T-helper 2 cell (primary cell): ENCODE data around the gene CFAP46.
"Not testable (repeated sequence)": the region's sequence is repeated elsewhere in the genome, so short reads cannot be mapped to it uniquely, and the experiment has no call there.

ENCODE experiments used
- DNase-seq, 5 experiments: peaks; one replicate each; pipeline versions ENCODE4 v3.0.0 to v3.0.0-alpha.2; 2012 to 2022

CFAP46 gene

DNA sequence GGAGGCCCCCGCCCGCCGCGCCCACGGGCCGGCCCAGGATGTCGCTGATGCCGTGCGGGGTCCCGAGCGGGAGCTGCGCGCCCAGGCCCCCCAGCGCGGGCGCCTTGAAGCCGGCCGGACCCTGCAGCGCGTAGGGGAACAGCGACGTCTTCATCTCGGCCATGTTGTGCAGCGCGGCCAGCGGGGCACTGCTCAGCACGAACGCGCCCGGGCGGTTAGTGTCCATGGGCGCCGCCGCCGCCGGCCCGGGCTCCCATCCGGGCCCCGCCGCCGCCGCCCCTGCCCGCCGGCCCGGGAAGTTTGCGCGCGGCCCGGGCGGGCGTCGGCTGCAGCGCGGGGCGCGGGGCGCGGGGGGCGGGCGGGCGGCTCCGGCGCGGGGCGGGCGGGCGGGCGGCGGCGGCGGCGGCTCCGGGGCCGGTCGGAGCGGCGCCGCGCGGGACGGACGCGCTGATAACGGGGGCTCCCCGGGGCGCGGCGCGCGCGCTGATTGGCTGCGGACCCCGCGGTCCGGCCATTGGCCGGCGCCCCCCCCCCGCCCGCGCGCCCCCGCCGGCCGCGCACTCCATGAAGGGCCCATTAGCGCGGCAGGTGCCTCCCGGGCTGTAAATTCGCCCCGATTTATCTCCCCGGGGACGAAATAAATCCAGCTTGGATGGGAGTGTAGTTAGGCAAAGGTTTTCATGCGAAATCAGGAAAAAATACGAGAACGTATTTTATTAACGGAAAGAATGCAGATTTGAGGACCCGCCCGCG lies 156.5 kb downstream of the CFAP46 start, which contains the start of gene NKX6-2:
Gene NKX6-2 (minus strand): TSS at position 425 of the 753 bp plus-strand sequence. CDS start 199 bp downstream, at position 226.
- no peak for DNase-seq

DNA sequence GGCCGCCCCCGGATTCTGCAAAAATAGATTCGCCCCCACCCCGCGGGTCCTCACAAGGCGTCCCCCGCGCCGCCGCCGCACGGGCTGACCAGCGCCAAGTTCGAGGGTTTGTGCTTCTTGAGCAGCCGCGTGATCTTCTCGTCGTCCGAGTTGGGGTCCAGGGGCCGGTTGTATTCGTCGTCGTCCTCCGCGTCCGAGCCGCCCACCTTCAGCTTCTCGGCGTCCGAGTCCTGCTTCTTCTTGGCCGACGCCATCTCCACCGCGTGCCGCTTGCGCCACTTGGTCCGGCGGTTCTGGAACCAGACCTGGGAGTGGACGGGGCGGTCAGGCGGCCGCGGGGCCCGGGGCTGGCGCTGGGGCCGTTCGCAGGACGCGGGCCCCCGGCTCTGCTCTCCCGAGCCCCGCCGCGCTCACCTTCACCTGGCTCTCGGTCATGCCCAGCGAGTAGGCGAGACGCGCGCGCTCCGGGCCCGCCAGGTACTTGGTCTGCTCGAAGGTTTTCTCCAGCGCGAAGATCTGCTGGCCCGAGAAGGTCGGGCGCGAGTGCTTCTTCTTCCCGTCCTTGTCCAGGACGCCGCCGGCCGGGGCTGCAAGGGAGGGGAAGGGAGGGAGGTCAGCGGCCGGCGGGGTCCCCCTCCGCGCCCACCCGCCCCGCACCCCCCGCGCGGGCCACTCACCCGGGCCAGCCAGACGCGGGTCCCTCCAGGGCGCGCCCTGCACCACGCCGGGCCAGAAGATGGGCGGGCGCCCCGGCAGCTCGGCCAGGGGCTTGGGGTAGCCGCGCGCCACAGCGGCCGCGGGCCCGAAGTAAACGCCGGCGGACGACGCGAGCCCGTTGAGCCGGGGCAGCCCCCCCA lies 157.3 kb downstream of the CFAP46 start:
- peak in 1 of 5 experiments; percentile 19 for DNase-seq

DNA sequence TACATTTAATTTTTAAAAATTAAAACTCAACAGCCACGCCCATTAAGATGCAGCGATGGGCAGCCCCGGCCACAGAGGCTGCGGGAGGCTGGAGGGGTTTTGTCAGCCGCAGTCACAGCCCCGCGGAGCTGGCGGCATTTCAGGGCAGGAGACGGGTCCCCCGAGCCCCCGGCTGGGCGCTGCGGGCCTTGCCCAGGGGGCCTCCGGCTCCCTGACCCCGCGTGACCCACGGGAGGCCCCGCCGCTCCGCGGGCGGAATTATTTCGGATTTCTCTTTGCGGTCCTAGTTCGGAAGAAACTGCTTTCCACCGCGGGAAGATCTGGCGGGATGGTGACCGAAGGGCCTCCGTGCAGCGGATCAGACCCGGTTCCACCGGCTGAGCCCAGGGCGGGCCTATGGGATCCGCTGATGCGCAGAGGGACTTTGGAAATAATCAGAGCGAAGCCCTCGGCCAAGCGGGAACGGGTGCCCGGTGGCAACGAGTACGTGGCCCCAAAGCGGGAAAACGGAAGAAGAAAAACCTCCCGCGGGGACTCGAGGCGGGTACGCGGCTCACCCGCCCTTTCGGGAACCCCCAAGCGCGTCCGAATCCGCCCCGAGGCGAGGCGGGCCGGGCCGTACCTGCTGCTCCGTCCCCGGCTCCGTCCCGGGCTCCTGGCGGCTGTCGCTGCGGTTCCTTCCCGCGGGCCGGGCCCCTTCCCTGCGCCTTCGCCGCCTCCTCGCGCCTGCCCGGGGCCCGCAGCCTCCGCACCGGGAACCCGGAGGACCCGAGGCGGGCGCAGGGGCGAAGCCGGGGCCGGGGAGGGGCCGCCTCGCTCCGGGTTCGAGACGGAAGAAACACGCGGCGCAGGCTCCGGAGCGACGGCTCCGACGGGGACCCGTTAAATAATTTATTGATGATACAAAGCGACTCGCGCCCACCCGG lies 158.2 kb downstream of the CFAP46 start:
- DNase-seq, result no peak

DNA sequence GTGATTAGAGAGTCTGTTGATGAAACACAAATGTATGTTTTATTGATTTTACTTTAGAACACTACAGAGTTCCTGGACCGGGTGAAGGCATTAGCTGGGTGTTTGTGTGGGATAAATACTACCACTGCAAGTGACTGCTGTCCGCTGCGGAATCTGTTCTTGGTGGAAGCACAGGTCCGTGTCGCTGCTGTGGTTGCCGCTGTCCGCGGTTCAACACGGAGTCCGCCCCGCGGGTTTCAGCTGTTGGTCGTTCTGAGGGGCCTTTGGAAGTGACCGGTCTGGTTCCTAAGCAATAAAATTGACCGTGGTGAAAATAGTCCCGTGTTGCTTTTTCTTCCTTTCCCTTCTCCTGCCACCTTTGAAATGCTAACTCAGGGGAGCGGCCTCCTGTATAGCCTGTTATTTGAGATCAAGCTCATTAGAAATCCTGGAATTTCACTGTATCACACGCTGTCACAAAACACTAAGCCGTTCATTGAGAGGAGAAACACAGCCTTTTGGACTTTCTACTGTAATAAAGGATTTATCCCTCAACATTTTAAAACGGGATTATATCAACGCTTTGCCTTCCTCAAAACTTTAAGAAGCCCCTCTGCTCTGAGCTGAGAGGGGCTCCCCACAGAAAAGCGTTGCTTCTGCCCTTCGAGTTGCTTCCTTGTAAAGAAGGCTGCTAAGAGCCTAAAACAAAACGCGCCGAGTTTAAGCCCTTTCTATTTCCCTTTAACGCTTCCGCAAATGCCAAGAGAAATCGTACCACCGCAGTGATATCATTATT lies 159.0 kb downstream of the CFAP46 start:
- DNase-seq, result no peak

DNA sequence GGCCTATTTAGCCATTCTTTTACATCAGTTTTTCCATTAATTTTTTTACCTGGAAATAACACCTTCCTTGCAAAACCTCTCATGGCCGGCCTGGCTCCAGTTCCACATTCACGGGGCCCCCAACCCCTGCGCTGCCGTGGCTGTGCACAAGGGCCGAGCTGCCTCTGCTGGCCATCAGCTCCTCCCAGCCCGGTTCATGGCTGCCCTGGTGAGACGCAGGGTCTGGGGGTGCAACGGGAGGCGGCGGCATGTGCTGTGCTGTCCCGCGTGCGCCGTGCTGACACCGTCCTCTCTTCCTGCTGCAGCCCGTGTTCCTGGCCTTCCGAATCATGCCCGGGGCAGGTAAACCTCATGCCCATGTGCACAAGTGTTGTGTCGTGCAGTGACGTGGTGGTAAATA lies 160.8 kb downstream of the CFAP46 start:
- no peak for DNase-seq

DNA sequence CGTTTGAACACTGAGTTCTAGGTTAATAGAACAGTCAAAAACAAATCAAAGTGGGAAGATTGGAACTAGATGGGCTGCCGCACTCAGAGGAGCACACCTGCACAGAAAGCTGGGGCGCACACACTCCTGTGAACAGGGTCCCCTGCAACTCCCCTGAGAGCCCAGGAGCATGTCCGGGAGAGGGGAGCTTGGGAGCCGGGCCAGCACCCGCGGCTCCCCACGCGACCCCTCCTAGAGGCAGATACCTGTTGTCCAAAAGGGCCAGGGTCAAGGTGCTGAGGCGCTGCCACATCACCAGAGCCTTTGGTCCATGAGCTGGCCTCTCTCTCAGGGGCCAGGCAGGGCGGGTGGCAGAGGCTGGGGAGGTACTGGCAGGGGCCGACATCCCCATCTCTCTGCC lies 162.0 kb downstream of the CFAP46 start:
- DNase-seq, result no peak

DNA sequence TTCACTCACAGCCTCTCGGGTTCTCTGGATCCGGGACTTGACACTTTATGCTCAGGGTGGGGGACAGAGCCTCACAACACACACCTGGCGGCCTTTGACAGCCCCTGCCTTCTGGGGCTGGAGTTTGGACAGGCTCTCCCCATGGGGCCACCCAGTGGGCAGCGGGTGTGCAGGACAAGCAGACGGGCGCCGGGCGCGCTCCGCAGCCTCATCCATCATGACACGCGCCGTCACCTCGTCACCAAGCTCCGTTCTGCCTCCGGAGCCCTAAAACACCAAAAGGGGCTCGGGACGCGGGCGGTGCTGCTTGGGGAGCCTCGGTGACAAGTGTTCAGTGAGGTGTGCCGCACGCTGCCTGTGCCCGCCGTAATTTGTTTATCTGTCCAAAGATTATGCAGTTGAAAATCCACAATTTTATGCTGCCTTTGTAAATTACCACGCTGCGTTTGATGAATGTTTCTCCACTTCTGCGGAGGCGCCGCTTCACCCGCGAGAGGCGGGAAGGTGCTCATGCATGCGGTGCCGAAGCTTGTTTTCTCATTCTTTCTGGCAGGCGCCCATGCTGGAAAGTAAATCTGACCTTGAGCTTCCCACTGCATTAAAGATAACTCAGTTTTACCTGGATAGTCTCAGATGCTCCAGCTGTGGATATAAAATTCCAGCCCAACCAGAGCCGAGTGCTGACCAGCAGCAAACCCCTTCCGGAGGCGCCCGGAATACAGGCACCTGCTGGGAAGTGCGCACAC lies 162.6 kb downstream of the CFAP46 start:
- no peak for DNase-seq

DNA sequence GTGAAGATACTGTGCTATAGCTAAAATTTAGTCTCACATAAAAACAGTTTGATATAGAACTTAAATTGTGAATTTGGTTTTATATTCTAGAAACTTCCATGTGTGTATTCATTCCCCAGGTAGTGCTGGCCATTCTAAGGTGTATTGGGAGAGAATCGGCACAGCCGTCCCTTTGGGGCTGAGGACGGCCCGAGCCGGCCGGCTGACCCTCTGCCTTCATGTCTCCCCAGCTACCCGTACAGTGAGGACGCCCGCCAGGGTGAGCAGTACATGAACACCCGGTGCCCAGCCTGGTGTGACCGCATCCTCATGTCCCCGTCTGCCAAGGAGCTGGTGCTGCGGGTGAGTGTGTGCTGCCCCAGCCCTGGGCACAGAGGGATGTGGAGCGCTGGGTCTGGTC lies 164.9 kb downstream of the CFAP46 start:
- no peak for DNase-seq

DNA sequence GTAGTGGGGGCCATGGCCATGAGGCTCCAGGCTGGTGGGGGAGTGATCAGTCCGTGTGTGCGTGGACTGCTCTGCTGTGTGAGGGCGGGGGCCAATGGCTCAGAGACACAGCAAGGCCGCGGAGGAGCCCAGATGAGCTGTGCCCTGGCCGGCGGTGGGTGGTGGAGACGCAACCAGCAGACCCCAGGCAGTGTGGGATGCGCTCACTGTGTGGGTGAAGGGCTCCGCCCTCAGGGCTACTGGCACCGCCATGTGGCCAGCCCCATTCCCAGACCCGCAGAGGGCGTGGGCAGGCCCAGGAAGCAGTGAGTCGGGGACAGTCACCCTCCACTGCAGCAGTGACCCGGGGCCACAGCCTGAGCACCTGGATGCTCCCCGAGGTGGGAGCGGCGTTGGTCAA lies 165.5 kb downstream of the CFAP46 start:
- DNase-seq, result no peak

DNA sequence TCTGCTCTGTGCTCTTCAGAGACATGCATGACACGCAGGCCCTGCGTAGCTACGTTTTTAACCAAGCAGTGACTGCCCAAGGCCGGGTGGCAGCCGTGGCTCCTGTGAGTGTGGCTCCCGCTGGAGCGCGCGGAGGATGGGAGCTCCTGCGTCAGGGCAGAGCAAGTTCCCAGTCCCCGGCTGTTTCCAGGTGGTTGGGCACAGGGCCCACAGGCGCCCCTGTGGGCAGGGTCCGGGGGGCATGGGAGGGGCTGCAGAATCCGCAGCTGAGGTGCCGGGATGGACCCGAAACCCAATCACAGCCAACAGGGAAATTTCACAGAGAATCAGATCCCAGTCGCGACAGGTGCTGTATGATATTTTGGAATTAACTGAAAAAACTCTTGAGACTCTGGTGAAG lies 166.2 kb downstream of the CFAP46 start:
- DNase-seq, result no peak

DNA sequence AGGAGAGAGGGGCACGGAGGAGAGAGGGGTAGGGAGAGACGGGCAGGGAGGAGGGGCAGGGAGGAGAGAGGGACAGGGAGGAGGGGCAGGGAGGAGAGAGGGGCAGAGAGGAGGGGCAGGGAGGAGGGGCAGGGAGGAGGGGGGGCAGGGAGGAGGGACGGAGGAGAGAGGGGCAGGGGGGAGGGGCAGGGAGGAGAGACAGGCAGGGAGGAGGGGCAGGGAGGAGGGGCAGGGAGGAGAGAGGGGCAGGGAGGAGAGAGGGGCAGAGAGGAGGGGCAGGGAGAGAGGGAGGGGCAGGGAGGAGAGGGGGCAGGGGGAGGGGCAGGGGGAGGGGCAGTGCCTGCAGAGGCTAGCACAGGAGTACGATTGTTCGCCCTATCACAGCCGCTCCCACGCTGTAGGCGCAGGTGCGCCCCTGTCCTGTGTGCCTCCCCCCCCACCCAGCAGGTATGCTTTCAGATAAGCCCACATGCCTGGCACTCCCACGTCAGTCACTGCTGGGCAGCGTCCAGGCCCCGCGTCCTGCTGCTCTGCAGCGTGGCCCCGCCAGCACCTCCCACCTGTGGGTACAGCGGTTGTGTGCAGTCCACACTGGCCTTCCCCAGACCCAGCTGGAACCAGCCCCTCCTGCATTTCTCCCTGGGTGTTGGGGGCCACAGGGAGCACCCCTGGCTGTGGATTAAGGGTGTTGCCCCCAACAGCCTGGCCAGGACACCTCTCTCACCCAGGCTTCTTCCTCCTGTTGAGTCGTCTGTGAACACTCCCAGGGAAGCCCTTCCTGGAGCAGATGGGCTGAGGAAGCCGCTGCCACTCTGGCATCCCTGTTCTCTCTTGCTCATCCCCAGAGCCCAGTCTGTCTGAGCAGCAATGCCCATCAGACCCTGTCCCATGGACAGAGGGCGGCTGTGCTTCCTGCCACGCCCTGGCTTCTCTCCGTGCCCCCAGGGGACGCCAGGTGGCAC lies 167.2 kb downstream of the CFAP46 start:
- peak in 1 of 5 experiments; percentile 15 for DNase-seq

DNA sequence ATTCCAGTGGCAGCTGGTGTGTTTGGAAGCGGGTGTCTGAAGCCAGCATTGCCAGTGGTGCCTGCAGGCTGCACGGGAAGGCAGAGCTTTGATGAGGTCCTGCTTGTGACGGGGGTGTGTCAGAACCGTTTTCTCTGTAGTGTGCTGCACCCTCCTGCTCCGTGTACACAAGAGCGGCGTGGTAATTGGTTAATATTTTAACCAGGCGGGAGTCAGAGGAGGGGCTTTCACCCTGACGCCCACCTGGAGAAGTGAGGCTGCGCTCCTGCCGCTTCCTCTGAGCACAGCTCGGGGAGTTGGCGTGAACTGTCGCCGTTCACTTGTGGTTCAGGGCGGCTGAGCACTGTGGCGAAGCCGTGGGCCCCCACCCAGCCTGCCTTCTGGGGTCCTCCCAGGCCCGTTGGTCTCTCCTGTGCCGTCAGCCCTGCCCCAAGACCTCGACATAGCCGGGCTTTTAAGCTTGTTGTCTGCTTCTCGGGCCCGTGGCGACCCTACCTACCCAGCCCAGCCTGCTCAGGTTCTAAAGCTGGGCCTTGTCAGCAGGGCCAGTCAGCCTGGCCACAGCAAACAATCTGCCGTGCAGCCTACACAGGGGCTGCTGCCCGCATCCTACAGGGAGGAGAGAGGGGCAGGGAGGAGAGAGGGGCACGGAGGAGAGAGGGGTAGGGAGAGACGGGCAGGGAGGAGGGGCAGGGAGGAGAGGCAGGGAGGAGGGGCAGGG lies 168.0 kb downstream of the CFAP46 start:
- DNase-seq, result no peak

DNA sequence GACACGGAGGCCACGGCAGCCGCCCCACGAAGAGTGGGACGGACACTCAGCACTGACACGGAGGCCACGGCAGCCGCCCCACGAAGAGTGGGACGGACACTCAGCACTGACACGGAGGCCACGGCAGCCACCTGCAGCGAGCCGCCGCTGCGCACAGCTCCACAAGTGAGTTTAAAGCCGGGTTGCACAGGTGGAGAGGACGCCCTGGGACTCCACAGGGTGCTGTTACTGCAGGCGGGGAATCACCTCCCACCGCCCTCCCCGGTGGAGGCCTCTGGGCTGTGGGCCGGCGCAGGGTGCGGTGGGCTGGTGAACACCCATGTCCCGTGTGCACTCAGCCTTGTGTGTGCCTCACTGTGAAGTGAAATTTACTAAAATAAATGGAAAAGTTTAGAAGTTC lies 169.6 kb downstream of the CFAP46 start:
- DNase-seq, result not testable (repeated sequence)

DNA sequence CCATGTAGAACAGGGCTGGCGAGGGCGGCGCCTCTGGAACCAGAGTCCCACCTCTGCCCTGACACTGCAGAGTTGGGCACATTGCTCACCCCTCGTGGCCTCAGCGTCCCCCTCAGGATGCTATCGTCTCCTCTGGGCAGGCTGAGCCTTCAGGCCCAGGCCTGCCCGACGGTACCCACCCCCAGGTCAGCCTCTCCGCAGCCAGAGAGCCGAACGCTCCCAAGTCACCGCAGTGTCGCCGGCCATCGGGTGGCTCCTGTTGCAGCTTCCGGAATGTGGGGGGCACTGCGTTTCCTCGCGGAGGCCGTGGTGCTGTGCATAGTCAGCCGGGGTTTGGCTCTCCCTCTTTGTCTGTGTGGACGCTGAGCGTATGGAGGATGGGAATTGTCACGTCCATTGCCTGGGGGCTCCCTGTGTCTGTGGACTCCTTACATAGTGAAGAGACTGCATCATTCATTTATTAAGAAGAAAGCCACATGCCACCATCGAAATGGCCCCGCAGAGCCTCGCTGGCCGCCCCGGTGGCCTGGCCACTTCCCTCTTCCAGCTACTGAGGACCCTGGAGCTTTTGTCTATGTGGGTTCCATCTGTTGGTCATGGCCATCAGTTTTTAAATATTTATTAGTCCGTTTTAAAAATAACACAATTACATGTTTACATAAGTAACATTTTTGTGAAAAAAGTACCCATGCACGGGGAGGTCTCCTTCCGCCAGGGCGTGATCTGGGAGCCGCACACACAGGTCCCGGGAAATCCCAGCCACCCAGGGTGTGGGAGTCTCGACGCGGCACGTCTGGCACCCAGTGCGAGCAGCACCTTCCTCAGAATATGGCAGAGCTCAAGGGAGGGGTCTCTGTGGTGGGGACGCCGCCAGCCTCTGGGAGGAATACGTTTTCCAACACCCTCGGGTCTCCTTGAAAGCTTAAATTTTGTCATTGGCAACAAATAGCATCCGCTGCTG lies 172.0 kb downstream of the CFAP46 start:
- DNase-seq, result no peak

DNA sequence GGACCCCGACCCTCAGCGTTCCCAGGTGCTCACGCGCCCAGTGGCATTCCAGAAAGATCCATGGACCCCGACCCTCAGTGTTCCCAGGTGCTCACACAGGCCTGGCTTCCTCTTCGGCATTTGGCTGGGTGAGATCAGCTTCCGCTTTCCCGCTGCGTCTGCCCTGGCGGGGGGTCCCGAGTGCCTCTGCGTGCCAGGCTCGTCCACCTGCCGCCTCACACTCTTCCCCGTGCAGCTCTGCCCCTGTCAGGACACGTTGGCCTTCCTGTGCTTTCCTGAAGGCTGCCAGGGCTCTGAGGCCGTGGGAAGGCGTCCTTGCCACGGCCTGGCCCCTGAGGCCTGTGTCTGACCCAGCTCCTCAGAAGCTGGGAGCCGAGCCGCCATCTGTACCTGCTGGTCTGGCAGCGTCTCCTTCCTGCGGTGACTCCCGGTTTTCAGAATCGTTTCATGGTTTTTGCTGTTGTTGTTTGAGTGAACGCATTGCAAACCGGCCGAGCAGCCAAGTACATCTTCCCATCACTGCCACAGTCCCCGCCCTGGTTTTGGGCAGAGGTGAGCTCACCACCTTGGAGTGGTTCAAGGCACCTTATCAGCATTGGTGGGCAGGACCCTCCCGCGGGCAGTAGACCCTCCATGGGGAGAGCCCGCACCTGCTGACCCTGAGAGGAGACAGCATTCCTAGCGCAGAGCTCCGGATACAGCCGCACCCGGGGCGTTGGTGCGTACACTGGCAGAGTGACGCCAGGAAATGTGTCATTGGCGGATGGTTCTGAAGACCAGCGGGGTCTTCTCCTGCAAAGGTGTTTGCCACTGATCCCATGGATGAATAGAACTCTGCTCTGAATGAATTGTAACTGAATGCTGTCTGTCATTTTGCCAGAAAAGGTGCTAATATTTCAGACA lies 173.8 kb downstream of the CFAP46 start:
- no peak for DNase-seq

DNA sequence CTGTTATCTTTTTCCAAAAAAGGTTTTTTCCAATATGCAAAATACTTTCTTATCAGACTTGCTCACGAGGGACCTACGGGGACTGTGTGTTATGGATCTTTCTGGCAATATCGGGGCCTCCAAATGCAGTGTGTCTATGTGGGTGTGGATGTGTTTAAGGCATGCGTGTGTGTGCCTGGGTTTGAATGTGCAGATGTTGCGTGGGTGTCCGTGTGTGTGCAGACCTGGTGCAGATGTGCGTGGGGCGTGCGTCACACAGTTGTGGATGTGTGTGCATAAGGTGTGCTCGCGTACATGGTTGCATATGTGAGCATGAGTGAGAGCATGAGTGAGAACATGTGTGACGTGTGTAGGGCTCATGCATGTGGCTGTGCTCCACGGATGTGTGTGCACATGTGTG lies 176.1 kb downstream of the CFAP46 start:
- DNase-seq, result no peak

DNA sequence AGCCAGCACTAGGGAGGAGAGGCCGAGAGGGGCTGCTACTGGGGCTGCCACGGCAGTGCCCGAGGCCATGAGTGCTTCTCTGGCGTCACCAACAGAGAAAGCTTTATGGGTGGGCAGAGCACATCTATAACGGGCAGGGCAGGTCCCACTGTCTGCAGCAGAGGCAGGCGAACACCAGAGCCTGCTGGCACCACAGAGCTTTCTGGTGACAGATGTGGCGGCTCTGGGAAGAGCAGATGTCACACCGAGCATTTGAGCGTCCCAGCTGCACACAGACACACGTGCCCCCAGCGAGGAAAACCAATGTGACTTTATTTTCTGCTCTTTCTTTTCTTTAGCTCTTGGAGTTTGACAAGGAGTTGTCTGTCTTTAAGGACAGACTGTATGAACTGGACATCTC lies 176.9 kb downstream of the CFAP46 start:
- DNase-seq, result no peak
